SK-N-SH treated with all-trans-retinoic acid at 6 μM for 48 hours (cell line): ENCODE measurements around the gene FAM174A.

Experiments used
- CSDC2 ChIP-seq: fragments of 250-450 bp; sonication (Bioruptor Pico); IDR thresholded peaks from 2 replicates; pipeline ENCODE4 v1.5.0; 2020; ENCODE audit warnings: mild to moderate bottlenecking, moderate library complexity
- ESRRG ChIP-seq: fragments of 250-450 bp; sonication (Bioruptor Pico); IDR thresholded peaks from 2 replicates; pipeline ENCODE4 v1.6.1; 2021; ENCODE audit warnings: mild to moderate bottlenecking
- SNAI2 ChIP-seq: fragments of 250-450 bp; sonication (Bioruptor Pico); IDR thresholded peaks from 2 replicates; pipeline ENCODE4 v1.5.0; 2020; ENCODE audit warnings: mild to moderate bottlenecking, moderate library complexity
- TOX ChIP-seq: fragments of 250-450 bp; sonication (Bioruptor Pico); IDR thresholded peaks from 2 replicates; pipeline ENCODE4 v1.8.0; 2021; ENCODE audit warnings: mild to moderate bottlenecking, moderate library complexity, borderline replicate concordance
- ZFP3 ChIP-seq: fragments of 250-450 bp; sonication (Bioruptor Pico); IDR thresholded peaks from 2 replicates; pipeline ENCODE4 v1.5.0; 2020; ENCODE audit warnings: mild to moderate bottlenecking, moderate library complexity
- ZFP30 ChIP-seq: fragments of 450-650 bp; formaldehyde crosslinking; IDR thresholded peaks from 2 replicates; pipeline ENCODE4 v1.5.0; 2022; ENCODE audit warnings: mild to moderate bottlenecking, moderate library complexity
- ZNF565 ChIP-seq: fragments of 450-650 bp; formaldehyde crosslinking; conservative IDR thresholded peaks from 2 replicates; pipeline ENCODE4 v1.5.0; 2020; ENCODE audit warnings: low read depth, mild to moderate bottlenecking, moderate library complexity
- ZNF70 ChIP-seq: fragments of 450-650 bp; formaldehyde crosslinking; IDR thresholded peaks from 2 replicates; pipeline ENCODE4 v1.5.0; 2020; ENCODE audit warnings: mild to moderate bottlenecking, moderate library complexity
- ZNF8 ChIP-seq: fragments of 450-650 bp; formaldehyde crosslinking; IDR thresholded peaks from 2 replicates; pipeline ENCODE4 v1.5.0; 2020; ENCODE audit warnings: mild to moderate bottlenecking, moderate library complexity
- TF ChIP-seq, protein P1 (sequence below): fragments of 250-450 bp; sonication (Bioruptor Pico); IDR thresholded peaks from 2 replicates; pipeline ENCODE4 v1.8.0; 2021; ENCODE audit warnings: low read depth, mild to moderate bottlenecking, moderate library complexity, borderline replicate concordance
- TF ChIP-seq, protein P2 (sequence below): fragments of 250-450 bp; sonication (Bioruptor Pico); IDR thresholded peaks from 2 replicates; pipeline ENCODE4 v1.5.1; 2021; ENCODE audit warnings: mild to moderate bottlenecking, moderate library complexity
- TF ChIP-seq, protein P3 (sequence below): fragments of 250-450 bp; sonication (Bioruptor Pico); IDR thresholded peaks from 2 replicates; pipeline ENCODE4 v1.8.0; 2020; ENCODE audit warnings: mild to moderate bottlenecking, moderate library complexity, borderline replicate concordance
- TF ChIP-seq, protein P4 (sequence below): fragments of 250-450 bp; sonication (Bioruptor Pico); IDR thresholded peaks from 2 replicates; pipeline ENCODE4 v1.5.1; 2020; ENCODE audit warnings: low read depth, mild to moderate bottlenecking, moderate library complexity

DNA sequence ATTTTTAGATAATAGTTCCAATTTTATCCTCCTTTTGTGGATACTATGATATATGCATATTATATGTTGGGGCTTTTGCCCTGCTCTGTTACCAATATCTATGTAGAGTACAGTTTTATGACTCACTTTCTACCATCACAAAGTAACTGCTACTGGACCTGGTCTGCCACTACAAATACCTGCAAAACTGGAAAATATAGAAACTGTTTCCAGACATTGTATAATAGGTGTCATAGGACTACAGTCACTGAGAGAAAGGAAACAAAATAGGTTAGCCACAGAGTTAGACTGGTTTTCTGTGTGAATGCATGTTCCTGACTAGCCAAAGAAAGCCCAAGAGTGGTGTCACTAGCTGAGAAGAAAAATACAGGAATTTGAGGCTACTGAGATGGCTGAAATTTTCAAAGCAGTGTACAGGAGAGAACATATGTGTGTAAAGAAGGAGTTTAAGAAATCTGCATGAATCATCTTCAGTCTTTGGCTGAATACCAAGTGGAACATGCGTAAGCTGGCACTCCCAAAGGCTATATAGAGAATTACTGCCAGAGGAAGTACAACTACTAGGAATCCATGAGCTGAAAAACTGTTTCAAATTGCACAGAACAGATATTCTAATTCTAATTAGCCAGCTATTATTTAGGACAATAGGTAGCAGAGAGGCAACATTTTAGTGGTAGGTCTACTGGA lies 29.0 kb upstream of the FAM174A start:
- TF ChIP-seq, protein P1, sequence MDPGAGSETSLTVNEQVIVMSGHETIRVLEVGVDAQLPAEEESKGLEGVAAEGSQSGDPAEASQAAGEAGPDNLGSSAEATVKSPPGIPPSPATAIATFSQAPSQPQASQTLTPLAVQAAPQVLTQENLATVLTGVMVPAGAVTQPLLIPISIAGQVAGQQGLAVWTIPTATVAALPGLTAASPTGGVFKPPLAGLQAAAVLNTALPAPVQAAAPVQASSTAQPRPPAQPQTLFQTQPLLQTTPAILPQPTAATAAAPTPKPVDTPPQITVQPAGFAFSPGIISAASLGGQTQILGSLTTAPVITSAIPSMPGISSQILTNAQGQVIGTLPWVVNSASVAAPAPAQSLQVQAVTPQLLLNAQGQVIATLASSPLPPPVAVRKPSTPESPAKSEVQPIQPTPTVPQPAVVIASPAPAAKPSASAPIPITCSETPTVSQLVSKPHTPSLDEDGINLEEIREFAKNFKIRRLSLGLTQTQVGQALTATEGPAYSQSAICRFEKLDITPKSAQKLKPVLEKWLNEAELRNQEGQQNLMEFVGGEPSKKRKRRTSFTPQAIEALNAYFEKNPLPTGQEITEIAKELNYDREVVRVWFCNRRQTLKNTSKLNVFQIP (CRISPR knock-in tag) = no peak
- TF ChIP-seq, protein P2, sequence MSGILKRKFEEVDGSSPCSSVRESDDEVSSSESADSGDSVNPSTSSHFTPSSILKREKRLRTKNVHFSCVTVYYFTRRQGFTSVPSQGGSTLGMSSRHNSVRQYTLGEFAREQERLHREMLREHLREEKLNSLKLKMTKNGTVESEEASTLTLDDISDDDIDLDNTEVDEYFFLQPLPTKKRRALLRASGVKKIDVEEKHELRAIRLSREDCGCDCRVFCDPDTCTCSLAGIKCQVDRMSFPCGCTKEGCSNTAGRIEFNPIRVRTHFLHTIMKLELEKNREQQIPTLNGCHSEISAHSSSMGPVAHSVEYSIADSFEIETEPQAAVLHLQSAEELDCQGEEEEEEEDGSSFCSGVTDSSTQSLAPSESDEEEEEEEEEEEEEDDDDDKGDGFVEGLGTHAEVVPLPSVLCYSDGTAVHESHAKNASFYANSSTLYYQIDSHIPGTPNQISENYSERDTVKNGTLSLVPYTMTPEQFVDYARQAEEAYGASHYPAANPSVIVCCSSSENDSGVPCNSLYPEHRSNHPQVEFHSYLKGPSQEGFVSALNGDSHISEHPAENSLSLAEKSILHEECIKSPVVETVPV (CRISPR knock-in tag) = no peak
- TF ChIP-seq ZFP30 (CRISPR knock-in tag) = no peak
- no peak for TF ChIP-seq CSDC2
- TF ChIP-seq, protein P3, sequence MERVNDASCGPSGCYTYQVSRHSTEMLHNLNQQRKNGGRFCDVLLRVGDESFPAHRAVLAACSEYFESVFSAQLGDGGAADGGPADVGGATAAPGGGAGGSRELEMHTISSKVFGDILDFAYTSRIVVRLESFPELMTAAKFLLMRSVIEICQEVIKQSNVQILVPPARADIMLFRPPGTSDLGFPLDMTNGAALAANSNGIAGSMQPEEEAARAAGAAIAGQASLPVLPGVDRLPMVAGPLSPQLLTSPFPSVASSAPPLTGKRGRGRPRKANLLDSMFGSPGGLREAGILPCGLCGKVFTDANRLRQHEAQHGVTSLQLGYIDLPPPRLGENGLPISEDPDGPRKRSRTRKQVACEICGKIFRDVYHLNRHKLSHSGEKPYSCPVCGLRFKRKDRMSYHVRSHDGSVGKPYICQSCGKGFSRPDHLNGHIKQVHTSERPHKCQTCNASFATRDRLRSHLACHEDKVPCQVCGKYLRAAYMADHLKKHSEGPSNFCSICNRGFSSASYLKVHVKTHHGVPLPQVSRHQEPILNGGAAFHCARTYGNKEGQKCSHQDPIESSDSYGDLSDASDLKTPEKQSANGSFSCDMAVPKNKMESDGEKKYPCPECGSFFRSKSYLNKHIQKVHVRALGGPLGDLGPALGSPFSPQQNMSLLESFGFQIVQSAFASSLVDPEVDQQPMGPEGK = no peak
- no peak for TF ChIP-seq ZNF70 (CRISPR knock-in tag)
- no peak for TF ChIP-seq ZNF8
- TF ChIP-seq ZNF565 (CRISPR knock-in tag) = no peak
- TF ChIP-seq ESRRG (CRISPR knock-in tag) = no peak
- no peak for TF ChIP-seq SNAI2 (CRISPR knock-in tag)
- TF ChIP-seq TOX (CRISPR knock-in tag) = no peak
- TF ChIP-seq, protein P4, sequence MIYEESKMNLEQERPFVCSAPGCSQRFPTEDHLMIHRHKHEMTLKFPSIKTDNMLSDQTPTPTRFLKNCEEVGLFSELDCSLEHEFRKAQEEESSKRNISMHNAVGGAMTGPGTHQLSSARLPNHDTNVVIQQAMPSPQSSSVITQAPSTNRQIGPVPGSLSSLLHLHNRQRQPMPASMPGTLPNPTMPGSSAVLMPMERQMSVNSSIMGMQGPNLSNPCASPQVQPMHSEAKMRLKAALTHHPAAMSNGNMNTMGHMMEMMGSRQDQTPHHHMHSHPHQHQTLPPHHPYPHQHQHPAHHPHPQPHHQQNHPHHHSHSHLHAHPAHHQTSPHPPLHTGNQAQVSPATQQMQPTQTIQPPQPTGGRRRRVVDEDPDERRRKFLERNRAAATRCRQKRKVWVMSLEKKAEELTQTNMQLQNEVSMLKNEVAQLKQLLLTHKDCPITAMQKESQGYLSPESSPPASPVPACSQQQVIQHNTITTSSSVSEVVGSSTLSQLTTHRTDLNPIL (CRISPR knock-in tag) = no peak
- TF ChIP-seq ZFP3 = no peak
